HT1080 (cell line): ENCODE results near the gene PDK3. TPM values are rescaled to one million over a fixed set of nuclear protein-coding genes. Genes with fewer than 3 reads are reported as not detected.
A peak's percentile ranks its signal among the peaks of the same experiment; 100 is the strongest.

ENCODE experiments used
- DNase-seq: peaks from one replicate; pipeline ENCODE4 v3.0.0-alpha.2; 2015; ENCODE audit warnings: low read depth
- total RNA-seq: library from RNA; depleted of rRNA; stranded (reverse); fragments of >200 nt; shearing (Covaris generic); gene quantifications from 2 replicates; pipeline ENCODE4 v1.2.3, GENCODE V29; 2014

Gene PDK3
- total RNA-seq, 1 experiment from 2014 or later: 7.8 TPM

GRCh38 chrX:24482823-24483415 is 17.8 kb downstream of the PDK3 start:
- DNase-seq: no peak

GRCh38 chrX:24483596-24483995 is 18.5 kb downstream of the PDK3 start:
- no peak for DNase-seq

- no peak for DNase-seq
Measured at GRCh38 chrX:24485323-24485722, 20.2 kb downstream of the PDK3 start.

DNA sequence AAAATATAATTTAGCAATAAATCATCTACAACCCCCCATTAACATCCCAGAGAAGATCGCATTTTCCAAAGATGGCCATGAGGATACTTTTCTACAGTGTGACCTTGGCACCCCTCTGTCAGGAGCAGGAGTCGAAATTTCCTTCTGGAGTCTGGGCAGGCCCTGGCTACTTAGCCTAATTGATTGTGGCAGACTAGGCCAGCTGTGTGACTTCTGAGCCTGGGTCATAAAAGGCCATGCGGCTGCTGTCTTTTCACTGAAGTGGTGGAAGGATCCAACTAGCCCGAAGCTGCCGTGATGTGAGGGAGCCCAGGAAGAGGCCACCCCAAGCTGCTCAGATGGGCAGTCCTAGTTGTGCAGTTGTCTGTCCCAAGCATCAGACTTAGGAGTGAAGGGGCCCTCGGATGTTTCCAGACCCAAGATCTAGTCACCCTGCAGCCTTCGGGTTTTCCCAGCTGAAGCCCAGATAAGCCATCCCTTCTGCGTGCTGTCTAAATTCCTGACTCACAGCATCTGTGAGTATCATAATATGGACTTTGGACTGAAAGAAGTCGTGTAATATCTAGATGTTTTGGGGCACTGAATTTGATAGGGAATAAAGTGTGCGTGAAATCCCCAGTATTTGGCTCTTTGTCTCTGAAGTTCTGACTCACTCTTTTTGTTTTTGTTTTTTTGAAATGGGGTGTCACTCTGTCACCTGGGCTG is 21.0 kb downstream of the PDK3 start:
- no peak for DNase-seq

GRCh38 chrX:24487571-24487970 is 22.5 kb downstream of the PDK3 start:
- DNase-seq: no peak

GRCh38 chrX:24491741-24492140 is 26.7 kb downstream of the PDK3 start:
- no peak for DNase-seq

DNA sequence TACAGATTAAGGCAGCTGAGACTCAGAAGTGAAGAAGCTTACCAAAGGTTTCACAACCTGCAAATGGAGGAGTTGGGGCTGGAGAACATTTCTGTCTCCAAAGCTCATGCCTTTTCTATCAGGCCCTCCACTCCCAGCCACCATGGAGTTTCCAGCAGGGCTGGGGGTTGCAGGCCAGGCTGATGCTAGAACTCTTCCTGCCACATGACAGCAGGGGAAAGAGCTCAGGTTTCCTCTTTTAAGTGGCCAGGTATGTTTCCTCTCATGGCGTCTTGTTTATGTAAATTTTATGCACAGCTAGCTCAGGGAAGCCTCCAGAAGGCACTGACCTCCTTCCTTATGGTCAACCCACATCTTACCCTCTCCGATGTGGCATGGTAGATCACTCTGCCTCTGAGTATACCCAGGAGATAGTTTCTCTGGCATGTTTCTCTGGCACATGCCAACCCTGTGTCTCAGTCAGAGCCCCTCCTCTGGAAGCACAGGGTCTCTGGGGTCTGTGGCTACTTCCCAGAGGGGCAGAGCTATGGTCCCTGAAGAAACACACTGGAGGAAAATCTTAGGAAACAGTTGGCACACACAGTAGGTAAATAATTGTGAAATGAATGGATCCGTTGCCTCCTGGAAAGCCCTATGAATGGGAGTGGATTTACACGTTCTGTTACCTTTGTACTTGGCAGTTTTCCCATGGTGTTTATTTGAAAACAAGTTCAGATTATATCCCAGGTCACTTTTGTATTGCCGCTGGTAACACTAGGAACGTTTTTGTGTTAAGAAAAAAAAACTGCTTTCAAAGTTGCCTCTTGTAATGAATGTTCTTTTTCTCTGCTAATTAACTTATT is 28.9 kb downstream of the PDK3 start:
- DNase-seq: no peak

DNA sequence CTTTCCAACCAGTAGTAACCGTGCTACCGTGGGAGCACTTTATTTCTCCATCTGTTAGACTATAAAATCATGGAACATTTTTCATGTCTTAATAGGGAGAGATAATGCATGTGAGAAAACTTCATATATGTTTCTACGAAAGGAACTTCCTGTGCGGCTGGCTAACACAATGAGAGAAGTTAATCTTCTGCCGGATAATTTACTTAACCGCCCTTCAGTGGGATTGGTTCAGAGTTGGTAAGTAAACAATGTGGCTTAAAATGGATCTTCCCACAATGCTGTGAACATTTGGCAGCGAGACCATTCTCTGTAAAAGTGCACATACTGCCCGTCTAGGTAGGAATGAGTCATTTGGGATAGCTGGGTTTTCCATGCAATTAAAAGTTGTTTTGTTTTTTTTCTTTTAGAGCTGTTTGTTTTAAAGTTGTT is 29.6 kb downstream of the PDK3 start:
- DNase-seq: peak; percentile 79

GRCh38 chrX:24495700-24496099 is 30.6 kb downstream of the PDK3 start:
- DNase-seq: no peak

DNA sequence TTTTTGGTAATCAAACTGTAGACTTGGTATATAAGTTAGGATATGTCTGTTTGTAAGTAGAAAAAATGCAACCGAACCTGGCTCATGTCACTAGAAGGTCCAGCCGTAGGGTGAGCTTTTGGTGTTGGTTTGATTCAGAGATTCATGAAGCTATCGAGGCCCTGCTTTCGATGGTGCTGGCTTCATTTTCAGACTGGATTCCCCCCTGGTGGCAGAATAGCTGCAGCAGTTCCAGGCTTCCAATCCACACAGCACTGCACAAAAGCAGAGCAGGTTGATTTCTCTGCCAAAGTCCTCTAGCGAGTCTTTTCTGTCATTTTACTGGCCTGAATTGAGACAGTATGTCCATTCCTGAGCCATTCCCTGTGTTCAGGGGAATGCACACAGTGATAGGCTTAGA is 33.1 kb downstream of the PDK3 start:
- DNase-seq: no peak

DNA sequence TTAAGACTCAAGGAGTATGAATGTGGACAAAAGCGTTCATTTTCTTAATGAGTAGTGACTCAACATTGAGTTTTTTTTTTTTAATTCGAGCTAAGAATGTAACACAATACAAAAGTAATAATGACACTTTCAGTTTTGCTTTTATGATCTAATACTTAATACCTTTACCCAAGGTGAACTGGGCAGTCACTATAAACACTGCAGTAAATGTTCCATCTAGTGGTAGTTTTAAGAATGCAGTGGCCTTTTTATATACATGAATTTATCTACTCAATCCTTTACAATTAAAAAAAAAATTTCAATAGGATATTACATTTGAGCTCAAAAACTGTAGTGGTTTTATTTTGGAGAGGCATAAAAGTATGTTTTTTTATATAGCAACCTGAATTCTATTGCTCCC is 33.9 kb downstream of the PDK3 start:
- no peak for DNase-seq

DNA sequence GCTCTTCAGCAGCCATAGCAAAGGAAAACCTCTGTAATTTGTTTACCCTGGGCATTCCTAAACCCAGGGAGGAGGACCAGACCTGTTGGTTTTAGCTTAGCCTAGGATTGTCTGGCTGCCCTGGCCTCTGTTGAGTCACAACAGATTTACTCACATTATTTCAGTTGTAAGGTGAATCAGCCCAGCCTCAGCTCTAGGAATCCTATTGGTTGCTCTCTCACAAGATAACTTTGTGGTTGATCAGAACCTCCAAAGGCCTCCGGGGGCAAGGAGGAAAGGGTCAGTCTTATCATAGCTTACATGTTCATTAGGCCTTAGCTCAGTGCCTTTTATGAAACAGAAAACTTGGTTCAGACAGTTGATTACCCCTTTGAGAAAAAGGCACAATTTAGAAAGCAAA is 41.0 kb downstream of the PDK3 start:
- peak; percentile 21 for DNase-seq

GRCh38 chrX:24508375-24508774 is 43.3 kb downstream of the PDK3 start:
- DNase-seq: no peak

- no peak for DNase-seq
Measured at GRCh38 chrX:24513416-24513815, 48.3 kb downstream of the PDK3 start.

DNA sequence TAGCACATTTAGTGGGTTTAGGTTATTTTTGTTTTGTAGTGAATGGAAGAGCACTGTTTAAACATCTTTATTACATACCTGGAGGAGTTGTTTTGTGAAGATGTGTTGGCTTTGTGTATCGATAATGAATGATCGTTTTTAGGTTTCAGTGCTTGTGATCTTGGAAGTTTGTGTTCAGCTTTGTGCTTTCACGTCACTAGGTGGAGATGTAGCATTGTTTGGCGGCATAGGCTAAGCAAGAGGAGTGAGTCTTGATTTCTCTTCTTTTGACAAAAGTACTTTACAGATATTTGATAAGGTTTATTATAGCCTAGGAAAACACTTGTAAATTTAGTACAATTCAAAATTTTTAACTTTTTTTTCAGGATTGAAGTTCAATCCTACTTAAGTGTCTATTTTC is 50.4 kb downstream of the PDK3 start:
- no peak for DNase-seq

GRCh38 chrX:24520472-24520871 is 55.4 kb downstream of the PDK3 start:
- DNase-seq: no peak

GRCh38 chrX:24525455-24525854 is 60.4 kb downstream of the PDK3 start:
- no peak for DNase-seq

GRCh38 chrX:24526616-24527015 is 61.5 kb downstream of the PDK3 start:
- no peak for DNase-seq

DNA sequence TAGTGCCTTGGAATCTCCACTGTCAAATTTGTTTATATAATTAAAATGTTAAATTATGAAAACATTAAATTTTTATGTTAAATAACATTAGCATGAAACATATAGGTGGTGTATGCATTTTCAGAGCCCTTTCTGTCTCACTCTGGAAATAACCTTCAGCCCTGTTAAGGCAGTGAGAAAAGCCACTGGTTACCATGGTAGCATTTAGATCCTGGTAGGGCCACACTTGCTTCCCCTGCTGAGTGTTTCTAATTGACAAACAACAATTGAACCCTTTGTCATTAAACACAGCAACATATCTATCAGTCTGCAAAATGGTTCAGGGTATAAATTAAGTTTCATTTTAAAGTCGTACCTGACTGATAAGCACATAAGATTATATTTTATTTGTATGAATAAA is 63.5 kb downstream of the PDK3 start:
- no peak for DNase-seq

- no peak for DNase-seq
Measured at GRCh38 chrX:24536551-24536950, 71.5 kb downstream of the PDK3 start.

- DNase-seq: no peak
Measured at GRCh38 chrX:24542756-24543155, 77.7 kb downstream of the PDK3 start.

DNA sequence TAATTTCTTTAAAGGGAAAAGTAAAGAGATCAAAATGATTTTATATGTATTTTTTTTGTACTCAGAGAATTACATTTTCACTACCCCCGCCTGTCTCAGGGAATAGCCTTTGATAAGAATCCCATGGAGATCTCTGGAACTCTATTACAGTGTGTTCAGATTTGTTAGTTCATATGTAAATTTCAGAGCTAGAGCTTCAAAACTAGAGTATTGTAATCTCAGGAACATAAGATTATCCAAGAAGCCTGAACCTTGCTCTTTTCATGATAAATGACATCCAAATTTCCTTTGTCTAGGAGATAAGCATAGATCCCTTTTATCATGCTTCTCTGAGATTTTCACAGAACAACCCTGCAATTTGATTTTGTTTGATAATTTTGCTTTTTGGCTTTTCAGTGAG is 82.9 kb downstream of the PDK3 start:
- no peak for DNase-seq
